Stimulated activated naive CD4-positive, alpha-beta T cell (primary cell): ENCODE data around the gene CRHBP.
"Not testable (repeated sequence)": the region's sequence is repeated elsewhere in the genome, so short reads cannot be mapped to it uniquely, and the experiment has no call there.

ENCODE experiments used
- DNase-seq, 6 experiments: peaks; one replicate each; lab custom pipeline; 2025; lab: John Stamatoyannopoulos, UW

CRHBP gene, protein sequence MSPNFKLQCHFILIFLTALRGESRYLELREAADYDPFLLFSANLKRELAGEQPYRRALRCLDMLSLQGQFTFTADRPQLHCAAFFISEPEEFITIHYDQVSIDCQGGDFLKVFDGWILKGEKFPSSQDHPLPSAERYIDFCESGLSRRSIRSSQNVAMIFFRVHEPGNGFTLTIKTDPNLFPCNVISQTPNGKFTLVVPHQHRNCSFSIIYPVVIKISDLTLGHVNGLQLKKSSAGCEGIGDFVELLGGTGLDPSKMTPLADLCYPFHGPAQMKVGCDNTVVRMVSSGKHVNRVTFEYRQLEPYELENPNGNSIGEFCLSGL

DNA sequence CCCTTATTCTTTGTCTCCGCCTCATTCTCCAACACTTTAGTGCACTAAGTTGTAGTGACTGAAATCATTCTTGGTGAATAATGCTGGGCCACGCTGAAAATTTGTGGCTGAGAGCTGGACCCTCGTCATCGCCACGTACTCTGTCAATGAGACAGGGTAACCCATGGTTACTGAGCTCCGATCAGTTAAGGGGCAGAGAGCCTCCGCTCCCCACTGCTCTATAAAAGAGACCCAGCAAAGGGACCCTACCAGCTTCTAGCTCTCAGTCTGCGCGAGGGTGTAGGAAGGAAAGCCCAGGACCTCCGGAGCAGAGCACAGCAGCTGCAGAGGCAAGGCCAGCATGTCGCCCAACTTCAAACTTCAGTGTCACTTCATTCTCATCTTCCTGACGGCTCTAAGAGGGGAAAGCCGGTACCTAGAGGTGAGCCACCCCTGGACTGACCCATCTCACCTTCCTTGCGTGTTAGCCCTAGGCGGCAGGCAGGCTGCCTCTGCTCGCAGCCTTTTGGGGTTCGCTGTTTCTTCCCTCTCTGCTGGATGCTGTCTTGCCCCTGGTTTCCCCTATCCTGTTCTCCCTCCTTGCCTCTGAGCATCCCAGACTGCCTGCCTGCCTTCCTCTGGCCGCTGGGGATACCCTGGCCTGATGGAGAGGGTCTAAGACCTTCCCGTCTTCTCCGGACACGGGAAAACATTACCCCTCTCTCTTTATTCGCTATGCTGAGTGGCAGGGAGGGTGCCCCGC, at the start of gene CRHBP:
Gene CRHBP (plus strand): TSS at position 251 of the 742 bp plus-strand sequence. CDS start 90 bp downstream, at position 341.
- no peak for DNase-seq

DNA sequence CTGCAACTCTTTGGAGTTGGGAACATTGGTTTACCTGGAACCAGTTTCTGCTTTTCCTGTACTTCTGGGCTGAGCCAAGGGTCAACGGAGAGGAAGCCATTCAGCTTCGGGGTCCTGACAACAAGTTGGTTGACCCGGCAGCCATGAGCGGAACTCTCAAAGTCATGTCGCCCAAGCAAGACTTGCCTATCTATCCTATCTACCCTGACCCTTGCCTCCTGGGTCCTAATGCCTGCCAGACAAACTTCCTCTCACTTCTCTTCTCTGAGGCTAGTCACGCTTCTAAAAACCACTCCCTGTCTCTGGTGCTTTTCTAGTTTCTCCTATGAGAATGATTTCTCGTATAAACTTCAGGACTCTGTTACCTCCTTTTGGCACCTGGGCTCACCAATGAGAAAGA, 44.7 kb upstream of the CRHBP start:
- no peak for DNase-seq

DNA sequence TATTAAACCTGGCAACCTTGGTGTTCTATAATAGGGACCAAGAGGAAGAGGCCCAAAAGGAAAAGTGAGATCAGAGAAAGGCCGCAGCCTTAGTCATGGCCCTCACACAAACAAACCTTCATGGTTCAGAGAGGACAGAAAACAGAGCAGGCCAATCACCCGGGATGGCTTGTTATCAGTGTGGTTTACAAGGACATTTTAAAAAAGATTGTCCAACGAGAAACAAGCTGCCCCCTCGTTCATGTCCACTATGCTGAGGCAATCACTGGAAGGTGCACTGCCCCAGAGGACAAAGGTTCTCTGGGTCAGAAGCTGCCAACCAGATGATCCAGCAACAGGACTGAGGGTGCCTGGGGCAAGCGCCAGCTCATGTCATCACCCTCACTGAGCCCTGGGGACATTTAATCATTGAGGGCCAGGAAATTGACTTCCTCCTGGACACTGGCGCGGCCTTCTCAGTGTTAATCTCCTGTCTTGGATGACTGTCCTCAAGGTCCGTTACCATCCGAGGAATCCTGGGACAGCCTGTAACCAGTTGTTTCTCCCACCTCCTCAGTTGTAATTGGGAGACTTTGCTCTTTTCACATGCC, 42.4 kb upstream of the CRHBP start:
- DNase-seq = not testable (repeated sequence)

DNA sequence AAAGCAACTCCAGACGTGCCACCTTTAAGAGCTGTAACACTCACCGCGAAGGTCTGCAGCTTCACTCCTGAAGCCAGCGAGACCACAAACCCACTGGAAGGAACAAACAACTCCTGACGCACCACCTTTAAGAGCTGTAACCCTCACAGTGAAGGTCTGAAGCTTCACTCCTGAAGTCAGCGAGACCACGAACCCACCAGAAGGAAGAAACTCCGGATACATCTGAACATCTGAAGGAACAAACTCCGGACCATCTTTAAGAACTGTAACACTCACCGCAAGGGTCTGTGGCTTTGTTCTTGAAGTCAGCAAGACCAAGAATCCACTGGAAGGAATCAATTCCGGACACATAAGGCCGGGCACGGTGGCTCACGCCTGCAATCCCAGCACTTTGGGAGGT, 38.2 kb upstream of the CRHBP start:
- not testable (repeated sequence) for DNase-seq

DNA sequence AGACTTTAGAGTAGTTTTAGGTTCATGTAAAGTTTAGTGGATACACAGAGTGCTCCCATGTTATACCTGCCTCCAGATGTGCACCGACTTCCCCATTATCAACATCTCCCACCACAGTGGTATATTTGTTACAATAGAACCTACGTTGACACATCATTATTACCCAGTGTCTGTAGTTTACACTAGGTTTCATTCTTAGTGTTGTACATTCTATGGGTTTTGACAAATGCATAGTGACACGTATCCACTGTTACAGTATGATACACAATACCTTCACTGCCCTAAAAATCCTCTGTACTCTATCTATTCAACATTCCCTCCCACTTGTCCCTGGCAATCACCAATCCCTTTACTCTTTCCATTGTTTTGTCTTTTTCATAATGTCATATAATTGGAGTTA, 34.3 kb upstream of the CRHBP start:
- DNase-seq = no peak

DNA sequence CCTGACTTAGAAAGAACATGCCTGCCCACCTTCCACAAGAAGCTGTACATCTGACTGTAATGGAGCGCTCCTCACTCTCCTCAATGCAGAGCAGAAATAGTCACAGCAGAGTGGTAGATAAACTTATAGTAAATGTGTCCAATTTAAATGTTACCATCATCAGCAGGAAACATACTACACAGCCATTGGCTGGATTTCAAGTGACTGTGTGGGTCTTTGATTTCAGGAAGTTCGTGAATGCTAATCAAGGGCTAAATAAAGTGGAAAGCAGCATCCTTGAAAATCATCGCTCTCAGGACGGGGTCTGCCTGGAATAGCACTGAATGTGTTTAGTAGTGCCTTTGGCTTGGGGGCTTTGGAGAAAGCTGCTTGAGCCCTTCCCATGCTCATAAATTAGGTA, 32.4 kb upstream of the CRHBP start:
- DNase-seq = no peak

DNA sequence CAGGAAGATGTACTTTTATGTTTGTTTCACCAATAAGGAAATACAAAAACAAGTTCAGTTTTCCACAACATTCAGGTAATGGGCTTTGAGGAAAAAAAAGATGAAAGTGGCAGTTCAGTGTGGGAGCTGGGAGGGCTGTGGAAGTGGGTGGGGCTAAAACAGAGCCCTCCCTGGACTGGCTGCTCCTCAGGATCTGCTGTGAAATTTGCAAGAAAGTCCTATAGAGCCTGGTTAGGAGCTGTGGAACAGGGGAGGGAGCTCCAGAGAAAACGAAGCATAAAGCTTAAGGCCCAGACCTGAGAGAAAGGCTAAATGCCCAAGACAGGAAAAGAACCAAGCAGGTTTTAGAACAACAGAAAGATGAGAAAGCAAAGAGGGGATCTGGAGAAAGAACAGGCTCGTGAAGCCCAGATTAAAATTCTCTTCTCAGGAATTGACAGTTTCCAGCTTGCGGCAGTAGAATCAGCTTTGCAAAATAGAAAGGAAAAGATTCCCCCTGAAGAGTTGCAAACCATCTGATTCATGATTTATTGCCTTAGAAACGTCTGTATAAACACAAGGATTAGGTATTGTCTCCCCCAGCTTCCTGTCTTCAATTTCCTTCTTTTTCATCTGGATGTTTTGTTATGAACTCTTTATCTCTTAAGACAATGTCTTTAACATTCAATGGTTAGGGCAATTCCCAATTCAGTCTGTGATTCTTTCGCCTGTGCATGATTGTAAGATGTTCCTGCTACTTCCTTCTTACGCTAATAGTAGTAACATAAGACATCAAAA, 26.3 kb upstream of the CRHBP start:
- DNase-seq = no peak

DNA sequence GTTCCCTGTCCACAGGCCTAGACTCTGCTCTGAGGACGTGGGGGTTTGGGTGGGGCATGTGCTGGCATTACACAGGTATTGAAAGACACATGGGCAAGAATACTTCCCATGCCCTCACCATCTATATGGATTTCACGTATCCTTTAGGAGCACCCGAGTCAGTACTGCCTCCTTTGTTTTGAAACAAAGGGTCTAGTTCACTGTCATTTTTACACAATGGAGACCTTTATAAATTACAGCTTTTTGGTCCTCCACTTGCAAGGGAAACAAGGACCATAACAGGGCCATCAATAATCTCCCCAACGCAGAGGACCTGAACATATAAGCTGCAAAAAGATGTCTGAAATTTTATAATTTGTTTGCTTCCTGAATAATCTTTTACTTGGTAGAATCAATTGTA, 24.9 kb upstream of the CRHBP start:
- no peak for DNase-seq

DNA sequence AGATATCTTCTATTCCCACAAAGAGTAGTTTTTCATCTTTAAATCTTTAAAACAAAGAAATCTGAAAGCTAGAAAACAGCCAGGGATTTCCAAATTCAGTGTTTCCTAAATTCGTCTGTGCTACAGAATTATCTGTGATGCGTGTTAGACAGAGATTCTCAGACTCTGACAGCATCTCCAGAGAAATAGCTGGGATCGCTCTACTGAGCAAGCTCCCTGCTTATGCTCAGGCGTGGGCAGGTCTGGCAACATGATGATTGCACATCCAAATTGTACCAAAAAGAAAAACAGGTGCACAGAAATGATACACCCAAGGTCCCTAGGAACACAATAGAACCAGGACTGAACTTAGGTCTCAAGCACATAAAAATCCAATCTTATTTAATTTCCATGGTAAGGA, 22.8 kb upstream of the CRHBP start:
- DNase-seq = no peak

DNA sequence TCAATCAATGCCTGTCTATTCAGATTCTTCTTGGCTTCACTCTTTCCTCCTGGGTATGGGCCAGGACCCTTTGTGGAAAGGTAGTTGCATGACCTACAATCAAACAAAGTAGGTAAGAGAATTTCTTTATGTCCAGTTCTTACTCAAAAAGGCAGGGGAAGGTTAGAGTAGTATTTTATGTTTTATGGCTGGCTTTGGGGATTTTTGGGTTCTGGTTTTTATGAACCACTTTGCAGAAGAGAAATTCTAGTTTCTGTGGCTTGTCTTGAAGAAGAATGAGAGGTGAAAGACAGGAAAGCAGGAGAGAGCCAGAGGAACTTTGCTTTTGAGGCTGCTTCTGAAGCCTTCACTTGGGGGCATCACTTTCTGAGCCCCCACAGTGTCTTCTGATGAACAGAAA, 14.7 kb upstream of the CRHBP start:
- no peak for DNase-seq

DNA sequence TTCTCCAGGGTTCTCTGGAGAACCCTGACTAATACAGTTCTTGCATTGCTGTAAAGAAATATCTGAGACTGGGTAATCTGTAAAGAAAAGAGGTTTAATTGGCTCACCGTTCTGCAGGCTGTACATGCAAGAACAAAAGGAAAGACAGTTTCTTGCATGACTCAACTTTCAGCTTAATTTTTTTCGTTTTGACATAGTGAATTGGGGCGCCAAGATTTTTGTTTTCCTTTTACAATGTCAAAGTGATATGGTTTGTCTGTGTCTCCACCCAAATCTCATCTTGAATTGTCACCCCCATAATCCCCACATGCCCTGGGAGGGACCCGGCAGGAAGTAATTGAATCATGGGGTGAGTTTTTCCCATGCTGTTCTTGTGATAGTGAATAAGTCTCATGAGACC, 11.8 kb upstream of the CRHBP start:
- no peak for DNase-seq

DNA sequence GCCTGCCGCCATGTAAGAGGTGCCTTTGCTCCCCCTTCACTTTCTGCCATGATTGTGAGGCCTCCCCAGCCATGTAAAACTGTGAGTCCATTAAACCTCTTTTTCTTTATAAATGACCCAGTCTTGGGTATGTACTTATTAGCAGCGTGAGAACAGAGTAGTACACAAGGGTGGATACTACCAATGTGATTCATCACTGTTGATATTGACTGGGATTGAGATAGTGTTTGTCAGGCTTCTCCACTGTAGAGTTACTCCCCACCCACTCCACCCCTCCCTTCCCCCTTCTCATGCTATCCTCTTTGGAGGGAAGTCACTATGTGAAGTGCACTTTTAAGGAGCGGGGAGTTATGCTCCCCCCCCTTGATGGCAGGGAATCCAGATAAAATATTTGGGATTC, 11.4 kb upstream of the CRHBP start:
- no peak for DNase-seq

DNA sequence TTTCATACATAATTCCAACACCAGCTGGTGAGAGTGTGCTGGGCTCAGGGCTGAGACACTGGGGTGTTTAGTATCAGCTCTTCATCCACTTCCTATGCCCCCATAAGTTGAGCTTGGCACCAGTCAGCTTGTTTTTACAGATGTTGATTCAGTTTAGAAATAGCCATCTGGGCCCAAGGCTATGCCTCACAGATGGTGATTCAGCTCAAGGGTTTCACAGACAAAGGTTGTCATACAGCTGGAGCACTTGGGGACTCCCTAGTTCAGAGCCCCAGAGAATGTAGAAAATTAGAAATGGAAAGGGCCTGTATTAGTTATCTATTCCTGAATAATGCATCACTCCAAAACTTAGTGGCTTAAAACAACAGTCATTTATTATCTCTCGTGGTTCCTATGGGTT, 10.3 kb upstream of the CRHBP start:
- no peak for DNase-seq

DNA sequence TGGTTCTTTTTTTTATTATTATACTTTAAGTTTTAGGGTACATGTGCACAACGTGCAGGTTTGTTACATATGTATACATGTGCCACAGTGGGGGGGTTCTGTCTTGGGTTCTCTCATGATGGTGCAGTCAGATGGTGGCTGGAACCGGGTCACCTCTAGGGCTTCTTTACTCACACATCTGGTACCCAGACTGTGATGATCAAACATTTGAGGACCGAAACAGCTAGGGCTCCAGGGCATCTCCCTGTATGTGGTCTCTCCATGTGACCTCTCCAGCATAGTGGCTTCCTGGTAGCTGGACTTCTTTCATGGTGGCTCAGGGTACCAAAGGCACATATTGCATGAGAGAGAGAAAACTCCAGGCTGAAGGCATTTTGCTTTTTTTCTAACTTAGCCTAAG, 9.8 kb upstream of the CRHBP start:
- DNase-seq = no peak

DNA sequence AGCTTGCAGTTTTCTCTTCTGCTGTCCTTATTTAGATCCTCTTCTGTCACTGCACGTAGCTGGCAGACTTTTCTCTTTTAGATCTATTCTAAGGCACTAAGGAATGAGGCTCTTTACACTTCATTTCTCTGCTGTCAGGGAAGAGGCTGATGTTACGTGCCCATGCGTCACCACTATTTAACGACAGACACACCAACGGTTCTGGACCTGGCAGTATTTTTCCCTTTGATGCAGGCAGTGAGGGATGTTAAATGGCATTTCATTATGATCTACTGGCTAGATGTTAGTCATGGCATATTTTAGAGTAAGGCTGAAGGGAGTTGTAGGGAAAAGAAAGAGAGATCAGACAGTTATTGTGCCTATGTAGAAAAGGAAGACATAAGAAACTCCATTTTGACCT, 8.2 kb upstream of the CRHBP start:
- DNase-seq = no peak

DNA sequence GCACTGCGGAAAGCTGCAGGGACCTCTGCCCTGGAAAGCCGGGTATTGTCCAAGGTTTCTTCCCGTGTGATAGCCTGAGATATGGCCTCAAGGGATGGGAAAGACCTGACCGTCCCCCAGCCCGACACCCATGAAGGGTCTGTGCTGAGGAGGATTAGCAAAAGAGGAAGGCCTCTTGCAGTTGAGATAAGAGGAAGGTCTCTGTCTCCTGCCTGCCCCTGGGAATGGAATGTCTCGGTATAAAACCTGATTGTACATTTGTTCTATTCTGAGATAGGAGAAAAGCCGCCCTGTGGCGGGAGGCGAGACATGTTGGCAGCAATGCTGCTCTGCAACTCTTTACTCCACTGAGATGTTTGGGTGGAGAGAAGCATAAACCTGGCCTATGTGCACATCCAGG, 7.6 kb upstream of the CRHBP start:
- not testable (repeated sequence) for DNase-seq

DNA sequence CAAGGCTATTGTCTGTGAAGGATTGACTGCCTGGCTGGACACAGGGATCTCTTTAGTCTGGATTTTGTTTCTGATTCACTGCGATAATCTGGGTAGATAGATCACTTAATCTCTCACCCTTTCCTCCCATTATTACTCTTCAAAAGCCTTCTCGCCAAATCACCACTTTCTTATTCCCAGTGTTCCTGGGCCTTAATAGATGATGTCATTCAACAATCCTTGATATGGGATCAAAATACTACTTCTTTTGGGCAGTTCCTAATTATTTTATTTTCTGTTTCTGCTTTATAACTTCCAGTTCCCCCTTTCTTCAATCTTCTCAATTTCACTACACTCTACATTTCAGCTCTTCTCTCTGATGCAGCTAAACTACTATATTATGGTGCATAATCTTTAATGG, 6.8 kb upstream of the CRHBP start:
- no peak for DNase-seq

DNA sequence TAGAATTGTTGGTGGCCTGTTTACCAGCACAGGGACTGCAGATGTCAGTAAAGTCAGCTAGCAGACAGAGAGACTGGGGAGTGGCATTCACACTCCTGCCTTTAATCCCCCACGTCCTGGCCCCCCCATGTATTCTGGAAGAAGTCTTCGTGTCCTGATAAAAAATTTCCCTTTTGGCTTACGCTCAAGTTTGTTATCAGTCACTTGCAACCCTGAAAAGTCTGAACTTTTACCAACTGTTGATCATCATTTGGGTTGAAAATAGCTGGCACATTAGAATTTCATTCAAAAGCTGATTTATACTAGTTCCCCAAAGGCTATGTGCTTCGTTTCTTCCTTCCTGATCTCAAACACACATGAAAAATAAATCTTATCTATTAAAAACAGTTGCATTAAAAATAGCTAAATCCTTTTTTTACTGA, 5.8 kb upstream of the CRHBP start:
- no peak for DNase-seq

DNA sequence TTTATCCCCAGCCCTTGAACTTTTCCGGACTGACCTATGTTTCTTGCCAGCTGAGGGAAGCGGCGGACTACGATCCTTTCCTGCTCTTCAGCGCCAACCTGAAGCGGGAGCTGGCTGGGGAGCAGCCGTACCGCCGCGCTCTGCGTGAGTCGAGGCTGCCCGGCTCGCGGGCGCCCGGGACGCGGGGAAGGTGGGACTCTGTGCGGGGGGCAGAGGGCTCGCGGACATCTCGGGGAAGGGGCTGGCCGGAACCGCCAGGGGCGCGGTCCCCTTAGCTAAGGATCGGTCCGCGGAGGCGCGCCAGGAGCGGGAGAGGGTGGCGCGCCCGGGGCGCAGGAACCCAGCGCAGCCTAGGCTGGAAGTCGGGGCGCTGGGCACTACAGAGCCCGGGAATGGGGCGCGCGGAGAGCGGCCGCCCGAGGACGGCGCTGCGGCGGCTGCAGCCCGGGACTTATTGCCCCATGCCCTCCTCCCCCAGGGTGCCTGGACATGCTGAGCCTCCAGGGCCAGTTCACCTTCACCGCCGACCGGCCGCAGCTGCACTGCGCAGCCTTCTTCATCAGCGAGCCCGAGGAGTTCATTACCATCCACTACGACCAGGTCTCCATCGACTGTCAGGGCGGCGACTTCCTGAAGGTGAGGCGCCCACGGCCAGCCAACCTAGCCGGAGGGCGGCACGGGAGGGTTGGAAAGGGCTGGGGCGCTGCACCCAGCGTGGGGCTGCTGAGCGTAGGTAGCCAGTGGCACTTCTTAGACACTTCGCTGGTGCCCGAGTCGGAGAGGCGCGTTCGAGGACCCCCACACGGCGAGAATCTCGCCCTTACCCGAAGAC, 922 bp downstream of the CRHBP start:
- DNase-seq = no peak

DNA sequence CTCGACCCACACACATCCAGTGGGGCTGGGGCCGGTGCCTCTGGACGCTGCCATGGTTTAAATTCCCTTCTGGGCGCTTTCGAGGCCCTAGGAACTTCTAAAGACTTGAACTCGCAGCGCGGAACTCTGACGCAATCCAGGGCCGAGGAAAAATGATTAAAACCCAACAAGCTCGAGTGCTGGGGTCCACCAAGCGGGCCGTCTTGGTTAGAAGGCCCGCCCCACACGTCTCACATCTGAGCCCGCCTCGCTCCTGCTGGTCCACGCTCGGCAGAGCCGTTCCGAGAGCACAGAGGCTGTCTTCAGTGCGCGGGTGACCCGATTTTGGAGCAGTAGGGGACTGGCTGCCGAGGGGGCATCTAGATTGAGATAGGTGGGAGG, 1.5 kb downstream of the CRHBP start:
- DNase-seq = no peak

DNA sequence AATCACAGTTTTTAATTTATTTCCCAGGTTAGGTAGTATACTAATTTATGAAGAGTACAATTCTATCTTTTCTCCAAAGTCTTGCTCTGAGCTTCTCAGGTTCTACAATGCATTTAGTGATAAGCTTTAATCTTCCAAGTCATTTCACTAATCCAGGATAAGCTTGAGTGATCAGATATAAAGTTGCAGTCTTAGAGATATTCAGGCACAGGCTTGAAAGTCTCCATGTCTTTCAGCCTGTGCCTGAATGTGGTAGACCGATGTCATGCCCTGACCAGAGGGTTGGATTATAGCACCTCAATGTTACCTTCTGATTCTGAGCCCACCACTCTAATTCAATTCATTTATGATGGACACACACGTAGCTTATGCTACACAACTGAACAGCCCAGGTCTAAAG, 3.2 kb downstream of the CRHBP start:
- DNase-seq = no peak
